K562 (cell line): Measurements from ENCODE around the gene IKZF3. TPM values are rescaled to one million over a fixed set of nuclear protein-coding genes. Genes with fewer than 3 reads are reported as not detected.

Source experiments
- CBX8 ChIP-seq: fragments of 200-600 bp; sonication (generic); IDR thresholded peaks from 2 replicates; pipeline ENCODE4 v1.6.1; 2012; ENCODE audit warnings: borderline replicate concordance, mixed run types, low read depth, mild to moderate bottlenecking, moderate library complexity, mixed read lengths, low read length, control low read depth, inconsistent platforms; ENCODE audit not compliant: poor library complexity, severe bottlenecking; ENCODE audit errors: extremely low read depth
- DIDO1 ChIP-seq: fragments of 450-650 bp; IDR thresholded peaks from 2 replicates; pipeline ENCODE4 v1.6.1; 2016; ENCODE audit warnings: low read depth, missing biosample characterization, missing genetic modification characterization
- ETV1 ChIP-seq: fragments of 450-650 bp; conservative IDR thresholded peaks from 2 replicates; pipeline ENCODE4 v1.6.1; 2016; ENCODE audit warnings: missing genetic modification characterization, control low read depth, low read depth, missing compliant biosample characterization
- JUNB ChIP-seq: fragments of 450-650 bp; formaldehyde crosslinking; conservative IDR thresholded peaks from 2 replicates; pipeline ENCODE4 v1.4.0; 2020; ENCODE audit warnings: mild to moderate bottlenecking
- MED1 ChIP-seq: sonication (generic); formaldehyde crosslinking; IDR thresholded peaks from 2 replicates; pipeline ENCODE4 v1.8.1; 2023; ENCODE audit warnings: missing genetic modification reagents, borderline replicate concordance
- NCOA2 ChIP-seq, 2 experiments: fragments of 450-650 bp; IDR thresholded peaks; 2 replicates each; pipeline ENCODE4 v1.6.1; 2018; ENCODE audit warnings: mild to moderate bottlenecking in 2 of 2, moderate library complexity in 1 of 2; ENCODE audit not compliant: partially characterized antibody in 2 of 2
- NR2C2 ChIP-seq, 2 experiments: fragments of 200-800 bp in 1 of 2; sonication (Bioruptor generic) in 1 of 2; sonication (generic) in 1 of 2; formaldehyde crosslinking in 1 of 2; IDR thresholded peaks; 2 replicates each; pipeline versions ENCODE4 v1.6.1 to v1.8.0; 2016 to 2022; ENCODE audit warnings: mild to moderate bottlenecking in 1 of 2, missing compliant biosample characterization in 1 of 2, missing genetic modification characterization in 1 of 2, missing genetic modification reagents in 1 of 2
- NUFIP1 ChIP-seq: fragments of 450-650 bp; IDR thresholded peaks from 2 replicates; pipeline ENCODE4 v1.6.1; 2018; ENCODE audit not compliant: partially characterized antibody
- PHF8 ChIP-seq: fragments of 200-600 bp; sonication (generic); IDR thresholded peaks from 2 replicates; pipeline ENCODE4 v1.6.1; 2012; ENCODE audit warnings: mixed run types, mild to moderate bottlenecking, inconsistent platforms, low read length, moderate library complexity, borderline replicate concordance
- RNF2 ChIP-seq: sonication (generic); IDR thresholded peaks from 2 replicates; pipeline ENCODE4 v1.6.1; 2016
- TEAD2 ChIP-seq: fragments of 450-650 bp; IDR thresholded peaks from 2 replicates; pipeline ENCODE4 v1.6.1; 2016; ENCODE audit warnings: missing genetic modification characterization, control low read depth, missing compliant biosample characterization
- ZBED1 ChIP-seq: IDR thresholded peaks from 2 replicates; pipeline ENCODE4 v1.6.1; 2014
- ZNF175 ChIP-seq: fragments of 200-800 bp; sonication (Bioruptor generic); IDR thresholded peaks from 2 replicates; pipeline ENCODE4 v1.6.1; 2016; ENCODE audit warnings: low read depth, mild to moderate bottlenecking, missing genetic modification characterization, missing compliant biosample characterization
- polyA plus RNA-seq, 8 experiments: library from polyadenylated mRNA; depleted of rRNA in 4 of 8; stranded (reverse) in 5 of 8; unstranded in 3 of 8; fragments of >200 nt; fragmentation: Nextera tagmentation in 2 of 8; fragmentation: Illumina TruSeq in 1 of 8; extraction: Ambion mirVana in 2 of 8; extraction: Trizol in 1 of 8; gene quantifications; 2 replicates each; pipeline versions ENCODE4 v1.2.1 to v1.2.3, GENCODE V29; 2011 to 2014; ENCODE audit warnings: inconsistent platforms in 1 of 8, missing spikeins in 1 of 8
- total RNA-seq, 7 experiments: library from RNA; depleted of rRNA in 6 of 7; stranded (reverse); fragments of >200 nt in 6 of 7; fragmentation: Illumina TruSeq in 2 of 7; extraction: Trizol in 2 of 7; gene quantifications; 2 replicates each; pipeline versions ENCODE4 v1.2.1 to v1.2.3, GENCODE V29; 2011 to 2021; ENCODE audit warnings: low replicate concordance in 1 of 7
- TF ChIP-seq, protein P1 (sequence below): fragments of 450-650 bp; formaldehyde crosslinking; IDR thresholded peaks from 2 replicates; pipeline ENCODE4 v1.4.0; 2020; ENCODE audit warnings: mild to moderate bottlenecking, moderate library complexity
- TF ChIP-seq, protein P2 (sequence below): fragments of 450-650 bp; IDR thresholded peaks from 2 replicates; pipeline ENCODE4 v1.6.1; 2016; ENCODE audit warnings: low read depth
- TF ChIP-seq, protein P3 (sequence below), 2 experiments: fragments of 450-650 bp in 1 of 2; sonication (generic) in 1 of 2; formaldehyde crosslinking; conservative IDR thresholded peaks; 2 replicates each; pipeline versions ENCODE4 v1.4.0 to v1.8.1; 2020 to 2022; ENCODE audit warnings: mild to moderate bottlenecking in 1 of 2, missing genetic modification reagents in 1 of 2

IKZF3 gene
- total and polyA plus RNA-seq, 9 of the 15 experiments (the other 6 are each of a cell fraction or from before 2014, with no cell fraction given): 0.06 to 1.6 (median 0.62) TPM

DNA sequence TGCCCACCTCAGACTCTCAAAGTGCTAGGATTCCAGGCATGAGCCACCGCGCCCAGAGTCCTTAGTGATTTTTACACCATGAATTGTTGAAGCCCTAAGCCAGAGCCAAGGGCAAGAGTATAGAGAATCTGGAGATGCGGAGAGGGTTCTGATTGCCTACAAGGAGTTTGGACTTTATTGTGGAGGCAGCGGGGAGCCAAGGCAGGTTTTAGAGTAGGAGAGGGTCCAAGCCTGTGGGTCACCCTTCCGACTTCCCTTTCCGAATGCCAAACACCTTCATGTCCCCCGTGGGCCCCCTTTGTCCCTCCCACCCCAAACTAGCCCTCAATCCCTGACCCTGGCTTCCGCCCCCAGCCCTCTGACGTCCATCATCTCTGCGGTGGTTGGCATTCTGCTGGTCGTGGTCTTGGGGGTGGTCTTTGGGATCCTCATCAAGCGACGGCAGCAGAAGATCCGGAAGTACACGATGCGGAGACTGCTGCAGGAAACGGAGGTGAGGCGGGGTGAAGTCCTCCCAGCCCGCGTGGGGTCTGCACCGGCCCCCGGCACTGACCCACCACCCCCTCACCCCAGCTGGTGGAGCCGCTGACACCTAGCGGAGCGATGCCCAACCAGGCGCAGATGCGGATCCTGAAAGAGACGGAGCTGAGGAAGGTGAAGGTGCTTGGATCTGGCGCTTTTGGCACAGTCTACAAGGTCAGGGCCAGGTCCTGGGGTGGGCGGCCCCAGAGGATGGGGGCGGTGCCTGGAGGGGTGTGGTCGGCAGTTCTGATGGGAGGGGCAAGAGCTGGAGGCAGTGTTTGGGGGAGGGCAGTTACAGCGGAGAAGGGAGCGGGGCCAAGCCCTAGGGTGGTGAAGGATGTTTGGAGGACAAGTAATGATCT, 140.9 kb downstream of the IKZF3 start (continued):
- TF ChIP-seq, protein P1, sequence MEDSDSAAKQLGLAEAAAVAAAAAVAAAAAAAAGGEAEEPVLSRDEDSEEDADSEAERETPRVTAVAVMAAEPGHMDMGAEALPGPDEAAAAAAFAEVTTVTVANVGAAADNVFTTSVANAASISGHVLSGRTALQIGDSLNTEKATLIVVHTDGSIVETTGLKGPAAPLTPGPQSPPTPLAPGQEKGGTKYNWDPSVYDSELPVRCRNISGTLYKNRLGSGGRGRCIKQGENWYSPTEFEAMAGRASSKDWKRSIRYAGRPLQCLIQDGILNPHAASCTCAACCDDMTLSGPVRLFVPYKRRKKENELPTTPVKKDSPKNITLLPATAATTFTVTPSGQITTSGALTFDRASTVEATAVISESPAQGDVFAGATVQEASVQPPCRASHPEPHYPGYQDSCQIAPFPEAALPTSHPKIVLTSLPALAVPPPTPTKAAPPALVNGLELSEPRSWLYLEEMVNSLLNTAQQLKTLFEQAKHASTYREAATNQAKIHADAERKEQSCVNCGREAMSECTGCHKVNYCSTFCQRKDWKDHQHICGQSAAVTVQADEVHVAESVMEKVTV: no peak
- no peak for TF ChIP-seq MED1 (CRISPR knock-in tag)
- 0 out of 2 replicates have a peak, but pooled peaks have one; percentile 36 for TF ChIP-seq ZBED1
- TF ChIP-seq, protein P2, sequence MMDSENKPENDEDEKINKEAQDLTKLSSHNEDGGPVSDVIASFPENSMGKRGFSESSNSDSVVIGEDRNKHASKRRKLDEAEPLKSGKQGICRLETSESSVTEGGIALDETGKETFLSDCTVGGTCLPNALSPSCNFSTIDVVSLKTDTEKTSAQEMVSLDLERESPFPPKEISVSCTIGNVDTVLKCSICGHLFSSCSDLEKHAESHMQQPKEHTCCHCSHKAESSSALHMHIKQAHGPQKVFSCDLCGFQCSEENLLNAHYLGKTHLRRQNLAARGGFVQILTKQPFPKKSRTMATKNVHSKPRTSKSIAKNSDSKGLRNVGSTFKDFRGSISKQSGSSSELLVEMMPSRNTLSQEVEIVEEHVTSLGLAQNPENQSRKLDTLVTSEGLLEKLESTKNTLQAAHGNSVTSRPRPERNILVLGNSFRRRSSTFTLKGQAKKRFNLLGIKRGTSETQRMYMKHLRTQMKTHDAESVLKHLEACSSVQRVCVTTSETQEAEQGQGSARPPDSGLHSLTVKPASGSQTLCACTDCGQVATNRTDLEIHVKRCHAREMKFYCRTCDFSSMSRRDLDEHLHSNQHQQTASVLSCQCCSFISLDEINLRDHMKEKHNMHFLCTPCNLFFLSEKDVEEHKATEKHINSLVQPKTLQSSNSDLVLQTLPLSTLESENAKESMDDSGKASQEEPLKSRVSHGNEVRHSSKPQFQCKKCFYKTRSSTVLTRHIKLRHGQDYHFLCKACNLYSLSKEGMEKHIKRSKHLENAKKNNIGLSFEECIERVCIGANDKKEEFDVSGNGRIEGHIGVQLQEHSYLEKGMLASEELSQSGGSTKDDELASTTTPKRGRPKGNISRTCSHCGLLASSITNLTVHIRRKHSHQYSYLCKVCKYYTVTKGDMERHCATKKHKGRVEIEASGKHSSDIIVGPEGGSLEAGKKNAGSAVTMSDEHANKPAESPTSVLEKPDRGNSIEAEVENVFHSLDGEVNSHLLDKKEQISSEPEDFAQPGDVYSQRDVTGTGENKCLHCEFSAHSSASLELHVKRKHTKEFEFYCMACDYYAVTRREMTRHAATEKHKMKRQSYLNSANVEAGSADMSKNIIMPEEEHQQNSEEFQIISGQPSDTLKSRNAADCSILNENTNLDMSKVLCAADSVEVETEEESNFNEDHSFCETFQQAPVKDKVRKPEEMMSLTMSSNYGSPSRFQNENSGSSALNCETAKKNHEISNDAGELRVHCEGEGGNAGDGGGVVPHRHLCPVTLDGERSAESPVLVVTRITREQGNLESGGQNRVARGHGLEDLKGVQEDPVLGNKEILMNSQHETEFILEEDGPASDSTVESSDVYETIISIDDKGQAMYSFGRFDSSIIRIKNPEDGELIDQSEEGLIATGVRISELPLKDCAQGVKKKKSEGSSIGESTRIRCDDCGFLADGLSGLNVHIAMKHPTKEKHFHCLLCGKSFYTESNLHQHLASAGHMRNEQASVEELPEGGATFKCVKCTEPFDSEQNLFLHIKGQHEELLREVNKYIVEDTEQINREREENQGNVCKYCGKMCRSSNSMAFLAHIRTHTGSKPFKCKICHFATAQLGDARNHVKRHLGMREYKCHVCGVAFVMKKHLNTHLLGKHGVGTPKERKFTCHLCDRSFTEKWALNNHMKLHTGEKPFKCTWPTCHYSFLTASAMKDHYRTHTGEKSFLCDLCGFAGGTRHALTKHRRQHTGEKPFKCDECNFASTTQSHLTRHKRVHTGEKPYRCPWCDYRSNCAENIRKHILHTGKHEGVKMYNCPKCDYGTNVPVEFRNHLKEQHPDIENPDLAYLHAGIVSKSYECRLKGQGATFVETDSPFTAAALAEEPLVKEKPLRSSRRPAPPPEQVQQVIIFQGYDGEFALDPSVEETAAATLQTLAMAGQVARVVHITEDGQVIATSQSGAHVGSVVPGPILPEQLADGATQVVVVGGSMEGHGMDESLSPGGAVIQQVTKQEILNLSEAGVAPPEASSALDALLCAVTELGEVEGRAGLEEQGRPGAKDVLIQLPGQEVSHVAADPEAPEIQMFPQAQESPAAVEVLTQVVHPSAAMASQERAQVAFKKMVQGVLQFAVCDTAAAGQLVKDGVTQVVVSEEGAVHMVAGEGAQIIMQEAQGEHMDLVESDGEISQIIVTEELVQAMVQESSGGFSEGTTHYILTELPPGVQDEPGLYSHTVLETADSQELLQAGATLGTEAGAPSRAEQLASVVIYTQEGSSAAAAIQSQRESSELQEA: no peak
- peak; percentile 62; the same call in 1 of the 2 replicates for TF ChIP-seq PHF8
- TF ChIP-seq NUFIP1: no peak
- TF ChIP-seq TEAD2 (tag): no peak
- TF ChIP-seq ETV1: 0 out of 2 replicates have a peak, but pooled peaks have one; percentile 31
- no peak for TF ChIP-seq RNF2
- TF ChIP-seq CBX8: no peak
- TF ChIP-seq NCOA2 (IDR thresholded peaks at IDR 0.05; ENCODE audit: partially characterized antibody in 2 of 2): no peak
- no peak for TF ChIP-seq JUNB (CRISPR knock-in tag)
- TF ChIP-seq DIDO1: no peak
- no peak for TF ChIP-seq ZNF175
- TF ChIP-seq, protein P3, sequence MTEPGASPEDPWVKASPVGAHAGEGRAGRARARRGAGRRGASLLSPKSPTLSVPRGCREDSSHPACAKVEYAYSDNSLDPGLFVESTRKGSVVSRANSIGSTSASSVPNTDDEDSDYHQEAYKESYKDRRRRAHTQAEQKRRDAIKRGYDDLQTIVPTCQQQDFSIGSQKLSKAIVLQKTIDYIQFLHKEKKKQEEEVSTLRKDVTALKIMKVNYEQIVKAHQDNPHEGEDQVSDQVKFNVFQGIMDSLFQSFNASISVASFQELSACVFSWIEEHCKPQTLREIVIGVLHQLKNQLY (CRISPR knock-in tag; conservative IDR thresholded peaks at IDR 0.05): no peak
- no peak for TF ChIP-seq NR2C2 (CRISPR knock-in tag; IDR thresholded peaks at IDR 0.05)
- TF ChIP-seq NR2C2 (tag; IDR thresholded peaks at IDR 0.05): peak; percentile 55
